ENCODE data around the gene SLC19A1.

The SLC19A1 gene

DNA sequence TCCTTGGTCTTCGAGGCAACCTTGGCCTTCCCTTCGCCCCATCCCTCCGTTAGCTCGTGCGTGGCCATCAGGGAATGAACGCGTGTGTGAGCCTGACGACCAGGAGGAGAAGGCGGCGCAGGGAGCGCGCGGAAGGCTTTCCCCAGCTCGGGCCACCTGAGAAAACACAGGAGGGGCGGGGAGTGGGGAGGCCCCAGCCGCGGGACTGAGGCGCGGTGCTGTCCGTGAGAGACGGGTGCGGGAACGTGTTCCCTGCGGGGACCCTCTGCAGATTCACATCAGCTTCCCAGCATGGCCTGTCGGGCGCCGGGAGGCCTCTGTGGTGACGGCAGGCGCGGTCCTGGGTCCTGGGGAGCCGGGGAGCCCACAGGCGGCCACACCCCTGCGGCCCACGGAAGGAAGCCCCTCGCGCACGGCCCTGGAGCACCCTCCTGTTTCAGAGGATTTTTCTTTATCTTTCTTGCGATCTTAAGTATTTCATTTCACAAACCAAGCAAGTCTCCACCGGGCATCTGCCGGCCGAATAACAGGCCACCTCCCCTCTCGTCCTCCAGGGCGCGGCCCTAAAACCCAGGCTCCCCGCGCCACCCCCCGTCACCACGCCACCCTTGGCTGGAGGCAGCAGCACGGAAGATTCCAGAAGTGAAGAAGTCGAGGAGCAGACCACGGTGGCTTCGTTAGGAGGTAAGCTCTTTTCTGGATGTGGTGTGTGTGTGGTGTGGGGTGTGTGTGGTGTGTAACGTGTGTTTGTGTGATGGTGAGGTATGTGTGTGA lies 66.3 kb downstream of the SLC19A1 start:
- no peak for DNase-seq

DNA sequence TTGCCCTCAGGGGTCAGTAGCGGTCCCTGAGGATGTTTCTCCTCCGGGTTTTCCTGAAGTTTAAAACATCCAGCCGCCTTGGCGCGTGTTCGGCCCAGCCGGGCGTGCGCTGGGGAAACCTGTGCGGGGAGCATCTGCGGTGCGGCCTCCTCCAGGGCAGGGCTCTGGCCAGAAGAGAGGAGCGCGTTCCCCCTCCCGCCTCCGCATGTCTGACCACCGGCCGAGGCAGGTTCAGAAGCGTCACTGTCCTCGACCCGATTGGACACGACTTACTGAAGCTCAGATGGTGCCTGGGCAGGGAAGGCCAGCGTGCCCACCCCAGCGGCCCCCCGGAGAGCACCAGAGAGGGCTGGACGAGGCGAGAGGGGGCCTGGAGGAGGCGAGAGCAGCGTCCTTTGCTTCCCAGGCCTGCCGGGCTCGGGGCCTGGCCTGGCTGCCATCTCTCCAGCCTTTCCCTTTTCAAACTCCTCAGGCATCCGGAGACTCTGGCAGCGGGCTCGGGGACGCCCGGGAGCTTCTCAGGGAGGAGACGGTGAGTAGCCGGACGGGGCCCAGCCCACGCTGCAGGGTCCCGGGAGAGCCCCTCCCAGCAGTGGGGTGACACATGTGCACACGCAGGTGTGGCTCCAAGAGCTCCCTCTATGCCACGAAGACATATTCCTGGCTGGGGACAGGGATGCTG lies 67.1 kb downstream of the SLC19A1 start:
- DNase-seq: no peak

DNA sequence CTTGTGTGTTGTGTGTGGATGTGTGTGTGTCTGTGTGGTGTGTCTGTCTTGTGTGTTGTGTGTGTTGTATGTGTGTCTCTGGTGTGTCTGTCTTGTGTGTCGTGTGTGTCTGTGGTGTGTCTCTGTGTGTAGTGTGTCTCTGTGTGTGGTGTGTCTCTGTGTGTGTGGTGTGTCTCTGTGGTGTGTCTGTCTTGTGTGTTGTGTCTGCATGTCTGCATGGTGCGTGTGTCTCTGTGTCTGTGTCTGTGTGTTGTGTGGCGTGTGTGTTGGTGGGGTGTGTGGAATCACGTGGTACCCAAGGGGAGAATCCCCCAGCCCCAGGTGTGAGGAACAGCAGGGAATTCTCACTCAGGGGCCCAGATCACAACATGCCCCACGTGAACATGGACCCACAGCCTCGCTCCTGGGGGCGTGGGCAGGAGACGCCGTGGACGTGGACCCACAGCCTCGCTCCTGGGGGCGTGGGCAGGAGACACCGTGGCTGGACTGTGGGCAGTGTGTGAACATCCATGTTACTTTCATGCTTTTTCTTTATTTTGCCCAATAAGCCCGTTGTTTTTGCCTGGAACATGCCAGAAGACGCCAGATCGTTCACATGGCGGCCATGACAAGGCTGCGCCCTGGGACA lies 67.8 kb downstream of the SLC19A1 start:
- DNase-seq: no peak

DNA sequence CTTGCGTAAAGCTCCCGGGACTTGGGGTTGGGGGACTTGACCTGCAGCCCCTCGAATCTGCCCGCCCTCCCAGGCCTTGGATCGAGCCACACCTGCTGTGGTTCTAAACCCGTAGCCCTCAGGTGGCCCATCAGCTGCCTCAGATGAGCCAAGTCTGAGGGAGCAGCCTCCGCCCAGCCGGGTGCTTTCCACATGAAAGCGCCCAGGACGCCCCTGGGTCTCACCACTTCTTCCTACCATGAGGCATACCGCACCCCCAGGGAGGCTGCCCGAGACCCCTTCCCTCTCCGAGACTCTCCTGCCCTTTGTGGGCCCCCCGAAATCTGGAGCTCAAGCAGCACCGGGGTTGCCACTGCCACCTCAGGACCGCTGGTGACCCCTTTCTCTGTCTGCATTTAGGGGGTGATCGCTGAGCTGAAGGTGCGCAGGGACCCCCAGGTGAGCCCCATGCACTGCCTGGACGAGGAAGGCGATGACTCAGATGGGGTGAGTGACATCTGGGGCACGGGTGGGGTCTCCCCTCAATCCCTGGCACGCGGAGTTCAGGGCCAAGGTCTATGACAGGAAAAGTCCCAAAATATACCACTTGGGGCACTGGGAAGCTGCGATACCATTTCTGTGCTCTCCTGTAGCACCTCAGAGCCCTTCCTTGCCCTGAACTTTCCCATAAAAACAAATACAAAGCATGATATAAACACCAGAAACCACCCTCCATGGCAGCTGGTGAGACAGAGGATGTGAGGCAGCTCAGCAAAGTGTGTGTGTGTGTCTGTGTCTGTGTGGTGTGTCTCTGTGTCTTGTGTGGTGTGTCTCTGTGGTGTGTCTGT lies 68.5 kb downstream of the SLC19A1 start:
- no peak for DNase-seq

DNA sequence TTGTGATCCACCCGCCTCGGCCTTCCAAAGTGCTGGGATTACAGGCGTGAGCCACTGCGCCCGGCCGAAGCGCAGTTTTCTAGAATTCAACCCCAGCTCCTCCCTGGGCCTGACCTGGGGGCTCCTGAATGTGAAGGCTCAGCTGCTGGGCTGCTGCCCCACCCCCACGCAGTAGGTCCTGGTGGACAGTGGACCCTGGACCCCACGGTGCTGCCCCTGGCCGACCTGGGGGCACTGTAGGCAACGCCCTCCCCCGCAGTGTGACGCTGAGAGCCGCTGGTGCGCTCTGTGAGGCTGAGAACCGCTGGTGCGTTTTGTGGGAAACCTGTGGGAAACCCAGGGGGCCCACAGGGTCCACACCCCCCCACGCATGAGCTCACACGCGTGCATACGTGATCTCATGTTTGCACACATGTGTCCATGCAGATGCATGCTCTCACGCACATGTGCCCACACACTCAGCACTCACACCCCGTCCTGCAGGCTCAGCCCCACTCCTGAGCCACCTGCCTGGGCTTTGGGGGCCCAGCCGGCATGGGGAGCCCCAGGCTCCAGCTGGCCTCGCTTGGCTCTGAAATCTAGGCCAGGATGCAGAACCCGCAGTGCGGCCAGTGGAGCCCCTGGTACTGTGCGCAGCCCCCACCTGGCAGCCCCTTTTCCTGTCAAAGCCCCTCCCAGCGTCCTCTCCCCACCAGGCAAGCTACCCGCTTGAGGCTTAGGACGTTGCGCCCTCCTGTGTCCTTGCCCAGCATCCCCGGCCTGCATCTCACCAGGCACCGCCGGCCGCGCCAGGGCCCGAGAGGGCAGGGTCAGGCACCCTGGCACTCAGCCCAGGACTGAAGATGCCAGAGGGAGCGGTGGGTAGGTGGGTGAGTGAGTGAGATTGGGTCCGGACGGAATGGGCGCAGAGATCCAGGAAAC lies 69.5 kb downstream of the SLC19A1 start:
- no peak for DNase-seq

DNA sequence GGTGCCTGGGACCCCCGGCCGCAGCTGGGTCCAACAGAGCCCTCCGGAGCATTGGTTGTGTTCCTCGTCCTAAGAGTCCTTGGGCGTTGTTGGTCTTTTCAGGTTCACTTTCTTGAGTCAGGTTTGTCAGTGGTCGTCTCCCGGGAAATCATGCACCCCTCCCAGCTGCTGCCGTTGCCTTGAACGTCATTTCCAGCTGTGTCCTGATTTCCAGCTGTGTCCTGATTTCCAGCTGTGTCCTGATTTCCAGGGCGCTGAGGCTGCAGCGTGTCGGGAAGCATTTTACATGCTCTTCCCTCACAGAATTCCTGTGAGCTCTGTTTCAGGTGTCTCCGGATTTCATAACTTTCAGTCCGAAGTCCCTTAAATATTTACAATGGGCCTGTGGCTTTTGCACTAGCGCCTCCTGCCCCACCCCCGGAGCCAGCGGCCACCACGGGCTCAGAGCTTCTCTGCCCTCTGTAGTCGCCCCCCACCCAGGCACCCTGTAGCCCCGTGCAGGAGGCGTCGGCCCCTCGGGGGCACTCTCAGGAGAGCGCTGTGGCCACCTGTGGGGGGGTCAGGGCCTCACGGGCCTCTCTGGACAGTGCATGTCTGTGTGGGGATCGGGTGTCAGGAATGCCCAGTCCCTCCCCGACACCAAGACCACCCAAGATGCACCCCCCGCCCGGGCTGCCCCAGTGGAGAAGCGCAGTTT lies 70.6 kb downstream of the SLC19A1 start:
- no peak for DNase-seq

DNA sequence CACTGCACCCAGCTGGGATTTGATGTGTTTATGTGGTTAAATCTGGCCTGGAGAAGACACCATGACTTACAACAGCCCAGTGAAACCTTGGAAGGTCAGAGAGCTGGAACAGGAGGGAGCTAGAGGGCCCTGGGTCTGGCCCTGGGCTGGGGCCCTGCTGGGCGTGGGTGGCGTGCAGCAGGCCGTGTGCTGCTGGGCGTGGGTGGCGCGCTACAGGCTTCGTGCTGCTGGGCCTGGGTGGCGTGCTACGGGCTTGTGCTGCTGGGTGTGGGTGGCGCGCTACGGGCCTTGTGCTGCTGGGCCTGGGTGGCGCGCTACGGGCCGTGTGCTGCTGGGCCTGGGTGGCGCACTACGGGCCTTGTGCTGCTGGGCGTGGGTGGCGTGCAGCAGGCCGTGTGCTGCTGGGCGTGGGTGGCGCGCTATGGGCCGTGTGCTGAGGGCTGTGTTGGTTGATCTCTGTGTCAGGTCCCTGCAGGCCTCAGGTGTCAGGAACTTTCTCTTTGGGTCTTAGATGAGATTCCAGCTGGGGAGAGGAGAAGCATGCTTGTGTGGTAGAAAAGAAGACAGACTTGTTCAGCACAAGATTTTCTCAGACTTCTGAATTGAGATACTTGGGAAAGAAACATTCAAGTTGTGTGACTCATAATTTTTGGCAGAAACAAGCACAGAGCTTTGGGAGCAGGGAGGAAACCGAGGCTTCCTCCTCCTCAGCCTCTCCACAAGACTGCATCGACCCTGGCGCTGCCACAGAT lies 71.3 kb downstream of the SLC19A1 start:
- DNase-seq: no peak

DNA sequence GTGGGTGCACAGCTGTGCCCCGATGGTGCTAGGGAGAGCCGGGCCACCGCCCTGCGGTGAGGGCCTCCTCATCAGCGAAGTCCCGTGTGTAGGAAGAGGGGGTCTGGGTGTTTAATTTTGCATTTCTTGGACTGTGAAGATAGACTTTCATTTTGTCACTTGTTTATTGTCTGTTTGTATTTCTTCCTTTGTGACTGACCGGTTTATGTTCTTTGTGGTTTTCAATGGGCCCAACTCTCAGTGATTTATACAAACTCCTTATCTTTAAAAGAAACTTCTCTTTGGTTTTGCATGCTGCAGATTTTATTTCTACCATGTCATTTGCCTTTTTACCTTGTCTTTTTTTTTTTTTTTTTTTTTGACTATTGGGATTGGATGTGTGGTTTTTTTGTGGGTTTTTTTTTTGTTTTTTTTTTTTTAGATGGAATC lies 72.1 kb downstream of the SLC19A1 start:
- no peak for DNase-seq

DNA sequence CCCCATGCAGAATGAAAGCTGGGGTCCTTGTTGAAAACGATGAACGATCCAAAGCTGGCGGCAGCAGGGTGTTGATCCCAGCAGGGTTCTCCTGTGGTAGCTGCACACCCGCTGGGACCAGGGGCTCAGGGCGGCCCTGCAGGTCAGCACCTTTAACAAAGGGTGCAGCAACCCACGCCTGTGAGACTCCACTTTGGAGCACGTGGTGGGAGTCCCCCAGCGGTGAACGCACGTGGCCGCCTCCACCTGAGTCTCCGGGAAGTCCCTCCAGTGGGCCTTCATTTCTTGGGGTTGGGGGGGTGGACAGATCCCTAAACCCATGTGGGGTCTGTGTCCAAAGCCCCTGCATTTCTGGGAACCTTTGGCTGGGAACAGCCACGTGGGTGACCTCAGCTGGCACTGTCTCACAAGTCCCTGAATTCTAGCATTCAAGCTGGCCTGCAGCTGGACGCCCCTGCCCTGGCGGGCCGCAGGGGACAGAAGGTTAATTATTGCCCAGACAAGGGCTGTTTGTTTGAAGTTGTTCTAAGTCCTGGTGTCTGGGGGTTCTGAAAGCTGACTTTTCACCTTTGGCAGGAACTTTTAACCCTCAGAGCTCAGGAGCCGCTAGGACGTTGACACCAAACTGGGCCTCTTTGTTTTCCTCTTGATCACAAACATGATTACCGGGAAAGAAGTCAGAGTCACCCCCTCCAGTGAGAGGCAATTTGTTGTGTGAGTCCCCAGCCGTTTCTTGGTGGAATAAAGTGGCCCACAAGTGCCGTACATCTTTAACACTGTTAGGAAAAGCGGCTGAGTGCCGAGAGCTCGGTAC lies 72.8 kb downstream of the SLC19A1 start:
- no peak for DNase-seq

DNA sequence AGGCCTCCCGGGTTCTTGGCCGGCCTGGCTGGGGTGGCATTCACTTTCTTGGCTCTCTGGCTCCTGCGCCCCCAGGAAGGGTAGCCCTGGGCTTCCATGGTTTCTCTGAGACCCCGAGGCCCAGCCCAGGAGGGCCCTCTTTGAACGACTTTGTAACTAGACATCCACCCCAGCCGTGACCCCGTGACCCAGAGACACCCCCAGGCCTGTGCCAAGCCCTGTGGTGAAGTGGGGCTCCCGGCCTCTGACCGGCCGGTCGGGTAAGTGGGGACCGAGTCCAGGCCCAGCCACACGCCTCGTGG lies 73.3 kb downstream of the SLC19A1 start:
- no peak for DNase-seq

DNA sequence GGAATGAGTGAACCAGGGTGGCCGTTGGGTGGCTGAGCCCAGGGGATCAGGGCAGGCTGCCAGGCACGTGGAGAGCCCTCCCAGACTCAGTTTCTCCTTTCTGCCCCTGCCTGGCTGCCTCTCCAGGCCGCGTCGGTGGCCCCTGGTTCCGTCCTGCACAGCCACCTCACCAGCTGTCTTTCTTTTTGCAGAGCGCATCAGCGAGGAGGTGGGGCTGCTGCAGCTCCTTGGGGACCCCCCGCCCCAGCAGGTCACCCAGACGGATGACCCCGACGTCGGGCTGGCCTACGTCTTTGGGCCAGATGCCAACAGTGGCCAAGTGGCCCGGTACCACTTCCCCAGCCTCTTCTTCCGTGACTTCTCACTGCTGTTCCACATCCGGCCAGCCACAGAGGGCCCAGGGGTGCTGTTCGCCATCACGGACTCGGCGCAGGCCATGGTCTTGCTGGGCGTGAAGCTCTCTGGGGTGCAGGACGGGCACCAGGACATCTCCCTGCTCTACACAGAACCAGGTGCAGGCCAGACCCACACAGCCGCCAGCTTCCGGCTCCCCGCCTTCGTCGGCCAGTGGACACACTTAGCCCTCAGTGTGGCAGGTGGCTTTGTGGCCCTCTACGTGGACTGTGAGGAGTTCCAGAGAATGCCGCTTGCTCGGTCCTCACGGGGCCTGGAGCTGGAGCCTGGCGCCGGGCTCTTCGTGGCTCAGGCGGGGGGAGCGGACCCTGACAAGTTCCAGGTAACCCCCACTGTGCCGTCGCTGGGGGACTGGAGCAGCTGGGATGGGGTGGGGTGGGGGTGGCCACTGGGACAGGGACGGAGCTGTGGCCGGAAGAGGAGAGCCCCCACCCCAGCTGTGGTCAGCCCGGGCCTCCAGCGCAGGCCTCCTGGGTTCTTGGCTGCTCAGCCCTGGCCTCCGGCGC lies 73.9 kb downstream of the SLC19A1 start:
- DNase-seq: no peak

DNA sequence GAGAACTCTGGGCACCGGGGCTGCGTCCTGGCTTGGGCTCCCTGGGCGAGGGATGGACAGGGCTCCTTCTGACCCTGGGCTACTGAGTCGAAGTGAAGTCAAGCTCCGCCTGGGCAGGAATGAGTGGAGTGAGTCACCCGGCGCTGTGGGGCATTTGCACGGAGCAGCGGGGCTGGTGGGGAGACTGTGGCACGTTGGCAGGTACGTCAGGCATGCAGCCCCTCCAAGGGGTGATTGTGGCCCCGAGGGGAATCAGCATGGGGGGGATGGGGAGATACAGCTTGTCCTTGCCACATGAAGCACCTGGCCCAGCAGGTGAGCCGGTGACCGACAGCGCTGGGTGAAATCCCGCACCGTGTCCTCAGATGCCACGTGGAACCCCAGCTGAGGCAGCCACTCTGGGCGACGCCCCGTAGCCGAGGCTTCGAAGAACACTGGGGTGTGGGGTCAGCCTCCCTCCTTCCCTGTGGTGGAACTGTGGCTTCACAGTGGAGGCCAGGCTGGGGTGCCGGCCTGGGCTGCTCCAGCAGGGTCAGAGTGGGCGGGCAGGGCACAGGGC lies 74.9 kb downstream of the SLC19A1 start:
- DNase-seq: no peak

DNA sequence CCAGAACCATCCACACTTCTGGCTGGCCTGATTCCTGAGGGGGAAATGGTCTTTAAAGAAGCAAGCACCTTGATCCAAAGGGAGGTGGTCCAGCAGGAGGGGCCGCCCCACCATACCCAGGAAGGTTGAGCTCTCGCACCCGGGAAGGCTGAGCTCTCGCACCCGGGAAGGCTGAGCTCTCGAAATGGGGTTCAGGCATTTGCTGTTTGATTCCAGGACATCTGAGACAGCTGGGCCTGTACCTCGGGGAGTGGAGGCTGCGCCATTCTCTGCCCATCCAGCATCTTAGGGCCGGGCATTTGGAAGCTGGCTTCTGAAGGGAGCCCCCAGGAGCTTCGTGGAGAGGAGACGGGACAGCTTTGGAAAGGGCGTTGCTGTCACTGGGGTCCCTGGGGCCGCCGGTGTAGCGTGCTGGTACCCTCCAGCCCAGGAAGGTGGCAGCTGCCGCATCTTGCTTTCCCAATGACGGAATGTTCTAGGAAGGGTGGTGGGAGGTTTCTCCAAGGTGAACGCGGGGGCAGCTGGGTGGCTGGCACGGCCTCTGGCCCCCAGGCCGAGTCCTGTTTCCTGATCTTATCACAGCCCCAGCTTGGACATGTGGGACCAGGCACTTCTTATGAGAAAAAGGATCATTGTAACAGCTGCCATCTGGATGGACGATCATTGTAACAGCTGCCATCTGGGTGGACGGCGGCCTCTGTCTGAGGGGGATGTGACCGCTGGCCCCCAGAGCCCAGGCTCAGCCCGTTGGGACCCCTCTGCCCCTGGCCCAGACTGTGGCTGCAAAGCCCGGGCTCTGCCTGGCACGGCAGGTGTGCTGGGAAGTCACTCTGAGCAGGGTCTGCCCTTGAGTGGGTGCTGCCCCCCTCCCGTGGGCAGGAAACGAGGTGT lies 75.7 kb downstream of the SLC19A1 start:
- DNase-seq: no peak

DNA sequence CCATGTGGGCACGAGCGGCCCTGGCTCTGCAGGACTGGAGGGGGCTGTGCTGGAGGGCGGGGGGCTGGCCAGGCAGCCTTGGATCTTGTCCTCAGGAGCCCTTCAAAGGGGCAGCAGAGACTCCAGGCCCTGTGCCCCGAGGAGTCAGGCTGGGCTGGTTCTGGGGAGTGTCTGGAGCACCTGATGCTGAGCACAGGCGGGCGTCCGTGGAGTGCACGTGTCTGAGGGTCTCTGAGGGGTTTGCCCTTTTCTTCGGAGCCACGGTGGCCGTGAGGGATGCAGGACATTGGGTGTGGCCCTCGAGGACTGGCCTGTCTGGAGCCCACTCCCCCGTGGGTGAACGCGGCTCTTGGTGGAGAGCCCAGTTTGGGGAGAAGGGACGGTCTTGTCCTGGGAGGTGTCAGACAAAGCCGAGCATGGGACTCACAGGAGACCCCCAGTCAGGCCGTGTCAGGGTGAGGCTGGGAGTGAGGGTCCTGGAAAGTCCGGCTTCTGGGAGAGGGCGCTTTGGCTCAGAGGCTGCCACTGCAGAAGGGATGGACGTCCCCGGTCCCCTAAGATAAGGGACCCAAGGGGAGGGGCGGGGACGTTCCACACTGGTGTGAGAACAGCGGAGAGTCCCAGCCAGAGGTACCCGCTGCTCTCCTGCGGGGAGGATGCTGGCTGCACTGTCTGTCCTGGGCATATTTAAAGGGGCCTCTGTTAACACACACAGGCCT lies 76.5 kb downstream of the SLC19A1 start:
- DNase-seq: no peak

DNA sequence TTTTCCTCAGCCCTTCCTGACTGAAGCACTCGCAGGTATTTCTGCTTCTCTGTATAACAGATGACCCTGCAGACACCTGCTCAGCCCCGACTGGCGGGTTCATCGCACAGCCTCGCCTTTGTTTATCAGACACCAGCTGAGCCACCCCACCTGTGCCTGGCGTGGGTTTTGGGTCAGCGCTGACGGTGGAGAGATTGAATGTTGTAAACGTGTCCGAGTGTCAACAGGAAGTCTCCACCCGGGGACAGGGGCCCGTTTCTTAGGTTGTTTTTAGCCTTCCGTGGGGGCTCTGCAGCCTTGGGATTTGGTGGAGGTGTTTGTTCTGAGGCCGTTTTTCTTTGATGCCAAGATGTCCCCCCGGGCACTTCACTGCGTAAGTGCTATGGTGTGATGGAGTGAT lies 77.1 kb downstream of the SLC19A1 start:
- no peak for DNase-seq

DNA sequence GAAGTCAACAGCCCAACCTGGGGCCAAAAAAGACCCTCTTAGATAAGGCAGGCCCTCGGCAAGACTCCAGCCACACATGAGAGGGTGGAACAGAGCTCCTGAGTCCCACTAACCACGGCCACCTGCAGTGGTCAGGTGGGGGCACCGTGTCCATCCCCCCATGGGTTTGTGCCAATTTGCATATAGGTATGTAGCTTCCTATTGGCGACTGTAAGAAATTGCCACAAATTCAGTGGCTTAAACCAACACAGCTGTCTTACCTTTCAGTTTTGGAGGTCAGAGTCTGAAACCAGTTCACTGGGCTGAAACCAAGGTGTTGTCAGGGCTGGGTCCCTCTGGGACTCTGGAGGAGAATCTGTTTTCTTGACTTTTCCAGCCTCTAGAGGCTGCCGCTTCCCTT lies 77.9 kb downstream of the SLC19A1 start:
- no peak for DNase-seq

DNA sequence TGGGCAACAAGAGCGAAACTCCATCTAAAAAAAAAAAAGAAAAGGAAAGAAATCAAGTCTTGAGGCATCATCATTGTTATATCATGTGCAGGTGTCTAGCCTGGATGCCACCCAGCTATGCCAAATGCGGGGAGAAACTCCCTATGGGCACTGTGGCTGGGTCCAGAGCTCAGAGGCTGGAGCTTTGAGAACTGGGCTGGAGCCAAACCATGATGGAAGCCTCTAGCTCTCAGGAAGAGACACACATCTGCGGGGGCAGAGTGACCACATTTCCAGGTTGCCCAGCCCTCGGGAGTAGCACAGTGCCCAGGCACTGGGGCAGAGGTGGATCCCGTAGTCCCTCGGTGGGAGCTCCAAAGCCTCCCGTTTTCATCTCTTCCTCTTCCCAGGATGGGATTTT lies 78.4 kb downstream of the SLC19A1 start:
- no peak for DNase-seq
